Prostate gland (tissue), 2 donors: ENCODE data around the gene EHBP1. TPM values are rescaled to one million over a fixed set of nuclear protein-coding genes. Genes with fewer than 3 reads are reported as not detected.

ENCODE experiments used
- DNase-seq: peaks from one replicate; pipeline ENCODE4 v3.0.0-alpha.2; 2019; ENCODE audit warnings: low spot score
- H3K27ac ChIP-seq, 2 donors: fragments of 200-600 bp; sonication (generic); 2 replicates each; pipeline ENCODE4 v1.5.1; 2017 to 2019
- H3K27me3 ChIP-seq: fragments of 200-600 bp; sonication (generic); replicated peaks from 2 replicates; pipeline ENCODE4 v1.5.1; 2019; ENCODE audit not compliant: insufficient read depth
- H3K36me3 ChIP-seq, 2 donors: fragments of 200-600 bp; sonication (generic); 1 replicate in 1 of 2; 2 replicates in 1 of 2; pipeline versions ENCODE4 v1.5.1 to v1.8.1; 2017 to 2019
- H3K4me1 ChIP-seq: fragments of 200-600 bp; sonication (generic); replicated peaks from 2 replicates; pipeline ENCODE4 v1.5.1; 2019
- H3K4me3 ChIP-seq, 2 donors: fragments of 200-600 bp; sonication (generic); 2 replicates each; pipeline ENCODE4 v1.5.1; 2017 to 2019
- H3K9me3 ChIP-seq: fragments of 200-600 bp; sonication (generic); 2 replicates; pipeline ENCODE4 v1.5.1; 2017
- POLR2A ChIP-seq: fragments of 450-650 bp; IDR thresholded peaks from one replicate; pipeline ENCODE4 v1.6.1; 2016; ENCODE audit warnings: antibody characterized with exemption, mild to moderate bottlenecking
- POLR2AphosphoS5 ChIP-seq: sonication (generic); formaldehyde crosslinking; IDR thresholded peaks from one replicate; pipeline ENCODE4 v1.6.1; 2017; ENCODE audit warnings: antibody characterized with exemption
- WGBS: methylation state at CpG from one replicate; pipeline ENCODE4 v1.1.5; 2018; 5-methylcytosine and 5-hydroxymethylcytosine counted together
- intact Hi-C: fragments of 100-400 bp; cut with DNase I; formaldehyde crosslinking; loops from one replicate; pipeline ENCODE4 v1.14.2; 2022
- total RNA-seq, 2 donors: library from RNA; depleted of rRNA; stranded (reverse); fragments of >200 nt; gene quantifications; one replicate each; pipeline ENCODE4 v1.1.0, GENCODE V29; 2016
- TF ChIP-seq, protein P1 (sequence below), 4 experiments: fragments of 200-600 bp in 2 of 4; fragments of 450-650 bp in 2 of 4; sonication (generic) in 2 of 4; IDR thresholded peaks; 1 replicate in 3 of 4; 2 replicates in 1 of 4; pipeline ENCODE4 v1.5.1; 2016 to 2019; ENCODE audit warnings: antibody characterized with exemption in 4 of 4, mild to moderate bottlenecking in 2 of 4, moderate library complexity in 2 of 4

Gene EHBP1
- total RNA-seq, 2 donors from 2014 or later, result 26.5 to 30.3 TPM

GRCh38 chr2:63053889-63054602, 348.5 kb downstream of the EHBP1 start:
- no peaks in the 10 kb centered on the region for H3K4me1 ChIP-seq
- no peak for TF ChIP-seq POLR2A
- TF ChIP-seq, protein P1, sequence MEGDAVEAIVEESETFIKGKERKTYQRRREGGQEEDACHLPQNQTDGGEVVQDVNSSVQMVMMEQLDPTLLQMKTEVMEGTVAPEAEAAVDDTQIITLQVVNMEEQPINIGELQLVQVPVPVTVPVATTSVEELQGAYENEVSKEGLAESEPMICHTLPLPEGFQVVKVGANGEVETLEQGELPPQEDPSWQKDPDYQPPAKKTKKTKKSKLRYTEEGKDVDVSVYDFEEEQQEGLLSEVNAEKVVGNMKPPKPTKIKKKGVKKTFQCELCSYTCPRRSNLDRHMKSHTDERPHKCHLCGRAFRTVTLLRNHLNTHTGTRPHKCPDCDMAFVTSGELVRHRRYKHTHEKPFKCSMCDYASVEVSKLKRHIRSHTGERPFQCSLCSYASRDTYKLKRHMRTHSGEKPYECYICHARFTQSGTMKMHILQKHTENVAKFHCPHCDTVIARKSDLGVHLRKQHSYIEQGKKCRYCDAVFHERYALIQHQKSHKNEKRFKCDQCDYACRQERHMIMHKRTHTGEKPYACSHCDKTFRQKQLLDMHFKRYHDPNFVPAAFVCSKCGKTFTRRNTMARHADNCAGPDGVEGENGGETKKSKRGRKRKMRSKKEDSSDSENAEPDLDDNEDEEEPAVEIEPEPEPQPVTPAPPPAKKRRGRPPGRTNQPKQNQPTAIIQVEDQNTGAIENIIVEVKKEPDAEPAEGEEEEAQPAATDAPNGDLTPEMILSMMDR (IDR thresholded peaks at IDR 0.05), result no peak
- no peak for TF ChIP-seq POLR2AphosphoS5
- intact Hi-C loops, result no loop called here

DNA sequence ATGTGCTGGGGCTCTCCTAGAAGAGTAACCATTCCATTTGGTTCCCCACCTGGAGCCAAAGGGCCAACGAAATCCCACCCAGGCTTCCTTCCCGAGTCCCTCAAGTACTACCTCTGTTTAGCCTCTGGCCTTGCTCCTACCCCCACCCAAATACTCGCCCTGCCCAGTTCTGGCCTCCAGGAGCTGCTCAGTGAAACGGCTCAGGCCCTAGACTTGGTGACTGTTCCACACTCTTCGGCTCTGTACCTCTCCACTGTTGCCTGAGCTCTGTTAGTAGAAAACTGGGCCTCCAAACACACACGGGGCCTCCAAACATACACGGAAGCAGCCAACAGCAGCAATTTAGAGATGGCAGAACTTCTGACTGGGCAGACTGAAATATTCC, 349.3 kb downstream of the EHBP1 start:
- Histone ChIP-seq H3K27me3 (peaks cover 45% of the 10 kb centered on the region), H3K9me3 (no peaks in the 10 kb centered on the region), H3K4me1 (no peaks in the 10 kb centered on the region), H3K27ac (no peak overlapping the region), H3K4me3 (no peak overlapping the region), H3K36me3 (no peaks in the 10 kb centered on the region)
- 22% methylated on average over 7 of the region's 7 CpGs for WGBS
- intact Hi-C loops, result no loop called here
- TF ChIP-seq POLR2A, result no peak
- DNase-seq, result no peak

More at GRCh38 chr2:63053889-63054602, 348.5 kb downstream of the EHBP1 start:
- Histone ChIP-seq H3K4me3 (no peak overlapping the region), H3K9me3 (no peaks in the 10 kb centered on the region), H3K36me3 (no peaks in the 10 kb centered on the region), H3K27me3 (peaks cover 41% of the 10 kb centered on the region), H3K27ac (no peak overlapping the region)
- DNase-seq, result peak; percentile 3
- 10% methylated on average over 48 of the region's 48 CpGs for WGBS

- Histone ChIP-seq H3K27ac (no peak overlapping the region), H3K9me3 (no peaks in the 10 kb centered on the region), H3K4me1 (no peaks in the 10 kb centered on the region), H3K27me3 (peaks cover 48% of the 10 kb centered on the region), H3K36me3 (no peaks in the 10 kb centered on the region), H3K4me3 (no peak overlapping the region)
- no peak for DNase-seq
- 6% methylated on average over 55 of the region's 63 CpGs for WGBS
- intact Hi-C loops, result no loop called here
- TF ChIP-seq POLR2AphosphoS5 (no peak), POLR2A (no peak)
- TF ChIP-seq, protein P1 (IDR thresholded peaks at IDR 0.05), result no peak
Measured at GRCh38 chr2:63055226-63056106, 350.0 kb downstream of the EHBP1 start.

- H3K36me3 ChIP-seq, result no peaks in the 10 kb centered on the region
- no peak overlapping the region for H3K27ac ChIP-seq
- H3K9me3 ChIP-seq, result no peaks in the 10 kb centered on the region
- H3K27me3 ChIP-seq, result peaks cover 48% of the 10 kb centered on the region
- no peaks in the 10 kb centered on the region for H3K4me1 ChIP-seq
- intact Hi-C loops, result no loop called here
- no peak for DNase-seq
- WGBS, result 15% methylated on average over 49 of the region's 49 CpGs
- TF ChIP-seq, protein P1 (IDR thresholded peaks at IDR 0.05), result no peak
- TF ChIP-seq POLR2AphosphoS5, result no peak
- no peak for TF ChIP-seq POLR2A
- H3K4me3 ChIP-seq, result no peak overlapping the region
Measured at GRCh38 chr2:63056107-63057050, 350.9 kb downstream of the EHBP1 start.
